Adrenal gland (tissue), 5 donors: Measurements from ENCODE around the gene TIMM50.

Source experiments
- CTCF ChIP-seq, 6 experiments: fragments of 450-650 bp in 4 of 6; fragments of 200-600 bp in 2 of 6; sonication (generic) in 1 of 6; IDR thresholded peaks; 1 replicate in 5 of 6; 2 replicates in 1 of 6; pipeline versions ENCODE4 v1.5.1 to v1.8.0; 2016 to 2021; ENCODE audit warnings: antibody characterized with exemption in 6 of 6, mild to moderate bottlenecking in 2 of 6, moderate library complexity in 1 of 6
- POLR2A ChIP-seq, 2 donors: fragments of 450-650 bp; IDR thresholded peaks; one replicate each; pipeline ENCODE4 v1.6.1; 2017; ENCODE audit warnings: antibody characterized with exemption in 2 of 2, mild to moderate bottlenecking in 2 of 2, moderate library complexity in 1 of 2
- donor health status: DM: no; HTN: no; CAD: no.

- TF ChIP-seq CTCF (IDR thresholded peaks at IDR 0.05) (no peak), POLR2A (IDR thresholded peaks at IDR 0.05) (no peak)
Measured at GRCh38 chr19:39473443-39473960, 7.1 kb upstream of the TIMM50 start.
